Activated CD8-positive, alpha-beta T cell treated with anti-CD3 and anti-CD28 coated beads for 36 hours (primary cell): ENCODE measurements around the gene LRRC8B. TPM values are rescaled to one million over a fixed set of nuclear protein-coding genes. Genes with fewer than 3 reads are reported as not detected.

Experiments used
- ATAC-seq: fragments of 200-7000 bp; cut with Tn5 transposase; one replicate; pipeline ENCODE4 v1.10.0; 2021; ENCODE audit warnings: mild to moderate bottlenecking, moderate library complexity
- CTCF ChIA-PET: fragments of 350-600 bp; sonication (Branson Sonifier 250); formaldehyde crosslinking; loops from one replicate; lab custom pipeline; 2021; ENCODE audit warnings: antibody characterized with exemption; lab: Charles Lee
- POLR2A ChIA-PET: fragments of 350-600 bp; sonication (Branson Sonifier 250); formaldehyde crosslinking; loops from one replicate; lab custom pipeline; 2021; ENCODE audit warnings: antibody characterized with exemption; lab: Charles Lee
- DNase-seq: peaks from one replicate; pipeline ENCODE4 v3.0.0-alpha.2; 2020
- H3K27ac Mint-ChIP-seq: one replicate; pipeline ENCODE4 v1.8.0; 2021; ENCODE audit warnings: mild to moderate bottlenecking, mixed read lengths
- H3K27me3 Mint-ChIP-seq: one replicate; pipeline ENCODE4 v1.8.0; 2021; ENCODE audit warnings: mixed read lengths
- H3K36me3 Mint-ChIP-seq: one replicate; pipeline ENCODE4 v1.8.0; 2021; ENCODE audit warnings: low read depth, mixed read lengths
- H3K4me1 Mint-ChIP-seq: one replicate; pipeline ENCODE4 v1.8.0; 2021; ENCODE audit warnings: low read depth, mixed read lengths
- H3K4me3 Mint-ChIP-seq: one replicate; pipeline ENCODE4 v1.8.0; 2021; ENCODE audit warnings: mild to moderate bottlenecking, moderate library complexity, mixed read lengths
- H3K9me3 Mint-ChIP-seq: one replicate; pipeline ENCODE4 v1.8.0; 2021; ENCODE audit warnings: mixed read lengths
- CTCF ChIP-seq: fragments of 200-600 bp; IDR thresholded peaks from one replicate; pipeline ENCODE4 v1.8.0; 2022; ENCODE audit warnings: antibody characterized with exemption, mild to moderate bottlenecking
- intact Hi-C: fragments of 100-400 bp; cut with micrococcal nuclease; formaldehyde crosslinking; loops from one replicate; pipeline ENCODE4 v1.10.0; 2022
- total RNA-seq, 2 experiments: library from RNA; stranded (reverse); gene quantifications; one replicate each; pipeline ENCODE4 v1.2.3, GENCODE V29; 2021

Gene LRRC8B
- total RNA-seq, 2 experiments from 2014 or later: 24.9 to 31.7 TPM

GRCh38 chr1:89646259-89646658 lies 121.6 kb downstream of the LRRC8B start:
- TF ChIP-seq CTCF: no peak
- Mint-ChIP-seq H3K9me3 (peaks cover 21% of the 10 kb centered on the region), H3K36me3 (peaks cover 67% of the 10 kb centered on the region), H3K4me1 (peaks cover 69% of the 10 kb centered on the region), H3K4me3 (no peak overlapping the region), H3K27ac (no peak overlapping the region), H3K27me3 (no peaks in the 10 kb centered on the region)
- no peak for ATAC-seq
- intact Hi-C loops: no loop called here
- no peak for DNase-seq
- ChIA-PET POLR2A (interaction anchor here (0.8 kb wide), 2 partner anchors 111 to 115 kb away, joined by 3 read pairs; no protein-coding TSS in a partner anchor), CTCF (interaction anchor here (0.9 to 2.6 kb wide), 4 partner anchors 10 to 198 kb away, joined by 3 to 12 read pairs (median 8); partner anchors contain the start of gene LRRC8C)

Other genes starting within 250 kb of the LRRC8B start
- gene GBP6, start 160.8 kb upstream of the LRRC8B start, total RNA-seq: under 1 TPM; 0.49 to 0.61 TPM
- gene LRRC8C, start 108.3 kb downstream of the LRRC8B start, total RNA-seq: 10 to 100 TPM; 34.4 to 37.4 TPM